Endodermal cell (in vitro differentiated cells): ENCODE data around the gene SPATS2. TPM values are rescaled to one million over a fixed set of nuclear protein-coding genes. Genes with fewer than 3 reads are reported as not detected.
"Not testable (repeated sequence)": the region's sequence is repeated elsewhere in the genome, so short reads cannot be mapped to it uniquely, and the experiment has no call there.

Experiments
- DNase-seq: peaks from one replicate; pipeline ENCODE4 v3.0.0-alpha.2; 2017
- H3K27ac ChIP-seq: 2 replicates; pipeline ENCODE4 v1.5.1; 2013; ENCODE audit warnings: mild to moderate bottlenecking, low read depth, low read length, moderate library complexity
- H3K27me3 ChIP-seq: 2 replicates; pipeline ENCODE4 v1.6.1; 2013; ENCODE audit warnings: mild to moderate bottlenecking, low read length, moderate library complexity; ENCODE audit not compliant: insufficient read depth, control insufficient read depth, poor library complexity, severe bottlenecking
- H3K36me3 ChIP-seq: 2 replicates; pipeline ENCODE4 v1.7.0; 2013; ENCODE audit warnings: mild to moderate bottlenecking, low read length, moderate library complexity; ENCODE audit not compliant: control insufficient read depth, insufficient read depth
- H3K4me1 ChIP-seq: one replicate; pipeline ENCODE4 v1.7.0; 2013; ENCODE audit warnings: low read length; ENCODE audit not compliant: control insufficient read depth, insufficient read depth
- H3K4me3 ChIP-seq: 2 replicates; pipeline ENCODE4 v1.5.1; 2013; ENCODE audit warnings: mild to moderate bottlenecking, low read length, moderate library complexity
- H3K9ac ChIP-seq: 2 replicates; pipeline ENCODE4 v1.6.1; 2013; ENCODE audit warnings: mild to moderate bottlenecking, low read length, moderate library complexity; ENCODE audit not compliant: poor library complexity, severe bottlenecking; ENCODE audit errors: extremely low read depth
- H3K9me3 ChIP-seq: 2 replicates; pipeline ENCODE4 v1.6.1; 2013; ENCODE audit warnings: mild to moderate bottlenecking, low read length, moderate library complexity; ENCODE audit not compliant: control insufficient read depth
- H3K27ac Mint-ChIP-seq: 2 replicates; pipeline ENCODE4 v1.8.0; 2020; ENCODE audit warnings: mixed read lengths
- H3K27me3 Mint-ChIP-seq: 2 replicates; pipeline ENCODE4 v1.8.0; 2021; ENCODE audit warnings: mild to moderate bottlenecking, mixed read lengths; ENCODE audit not compliant: insufficient read depth
- H3K36me3 Mint-ChIP-seq: 2 replicates; pipeline ENCODE4 v1.8.0; 2020; ENCODE audit warnings: low read depth, mixed read lengths
- H3K4me1 Mint-ChIP-seq: 2 replicates; pipeline ENCODE4 v1.8.0; 2020; ENCODE audit warnings: mixed read lengths
- H3K4me3 Mint-ChIP-seq: 2 replicates; pipeline ENCODE4 v1.8.0; 2020; ENCODE audit warnings: mild to moderate bottlenecking, moderate library complexity, mixed read lengths
- H3K9me3 Mint-ChIP-seq: 2 replicates; pipeline ENCODE4 v1.8.0; 2020; ENCODE audit warnings: mild to moderate bottlenecking, mixed read lengths
- WGBS, 2 experiments: methylation state at CpG; one replicate each; pipeline versions ENCODE4 v1.1.5 to v1.1.7; 2013; ENCODE audit warnings: missing lambda C conversion rate in 2 of 2, mixed read lengths in 1 of 2; ENCODE audit not compliant: insufficient coverage in 1 of 2, insufficient read length in 1 of 2; 5-methylcytosine and 5-hydroxymethylcytosine counted together
- total RNA-seq, 2 donors: library from RNA; stranded (reverse); fragmentation: NEBNext Ultra II Directional in 1 of 2; extraction: Animal tissue kit (Norgen Biotek cat#: 25700) in 1 of 2; gene quantifications; 2 replicates in 1 of 2; 3 replicates in 1 of 2; pipeline ENCODE4 v1.2.1, GENCODE V29; 2021
- TF ChIP-seq, protein P1 (sequence below): fragments of 200-600 bp; sonication (generic); conservative IDR thresholded peaks from 2 replicates; pipeline ENCODE4 v1.5.0; 2021; ENCODE audit warnings: antibody characterized with exemption, mild to moderate bottlenecking

Gene SPATS2
- total RNA-seq, 2 donors from 2014 or later: 50.2 to 64.8 TPM

DNA sequence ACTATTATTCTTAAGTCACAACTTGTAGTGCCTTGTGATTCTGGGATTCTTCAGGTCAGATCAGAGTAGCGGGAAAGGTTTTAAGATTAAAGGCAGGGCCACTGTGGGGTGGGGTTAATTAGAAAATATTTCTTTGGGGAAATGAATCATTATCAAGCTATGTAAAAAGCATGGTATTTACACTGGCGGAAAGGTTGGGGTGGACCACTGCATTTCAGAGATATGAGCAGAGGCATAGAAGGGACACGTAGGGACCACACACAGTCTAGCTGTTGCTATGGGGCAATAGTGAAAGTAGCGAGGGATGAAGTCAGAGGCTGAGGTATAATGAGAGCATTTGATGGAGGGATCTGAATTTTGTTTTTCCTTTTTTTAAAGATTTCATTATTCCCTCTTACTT, 139.9 kb downstream of the SPATS2 start:
- H3K9ac ChIP-seq: no peak overlapping the region
- TF ChIP-seq, protein P1, sequence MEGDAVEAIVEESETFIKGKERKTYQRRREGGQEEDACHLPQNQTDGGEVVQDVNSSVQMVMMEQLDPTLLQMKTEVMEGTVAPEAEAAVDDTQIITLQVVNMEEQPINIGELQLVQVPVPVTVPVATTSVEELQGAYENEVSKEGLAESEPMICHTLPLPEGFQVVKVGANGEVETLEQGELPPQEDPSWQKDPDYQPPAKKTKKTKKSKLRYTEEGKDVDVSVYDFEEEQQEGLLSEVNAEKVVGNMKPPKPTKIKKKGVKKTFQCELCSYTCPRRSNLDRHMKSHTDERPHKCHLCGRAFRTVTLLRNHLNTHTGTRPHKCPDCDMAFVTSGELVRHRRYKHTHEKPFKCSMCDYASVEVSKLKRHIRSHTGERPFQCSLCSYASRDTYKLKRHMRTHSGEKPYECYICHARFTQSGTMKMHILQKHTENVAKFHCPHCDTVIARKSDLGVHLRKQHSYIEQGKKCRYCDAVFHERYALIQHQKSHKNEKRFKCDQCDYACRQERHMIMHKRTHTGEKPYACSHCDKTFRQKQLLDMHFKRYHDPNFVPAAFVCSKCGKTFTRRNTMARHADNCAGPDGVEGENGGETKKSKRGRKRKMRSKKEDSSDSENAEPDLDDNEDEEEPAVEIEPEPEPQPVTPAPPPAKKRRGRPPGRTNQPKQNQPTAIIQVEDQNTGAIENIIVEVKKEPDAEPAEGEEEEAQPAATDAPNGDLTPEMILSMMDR: no peak
- Mint-ChIP-seq H3K27ac (no peak overlapping the region), H3K4me3 (no peak overlapping the region), H3K27me3 (no peaks in the 10 kb centered on the region), H3K4me1 (peaks cover 3% of the 10 kb centered on the region), H3K36me3 (peaks cover 41% of the 10 kb centered on the region), H3K9me3 (no peaks in the 10 kb centered on the region)
- H3K4me3 ChIP-seq: no peak overlapping the region
- H3K36me3 ChIP-seq: peaks cover 49% of the 10 kb centered on the region
- H3K9me3 ChIP-seq: peaks cover 7% of the 10 kb centered on the region
- no peaks in the 10 kb centered on the region for H3K27me3 ChIP-seq
- WGBS, 2 experiments: 94 to 95% methylated on average over 2 to 4 of the region's 4 CpGs
- no peaks in the 10 kb centered on the region for H3K4me1 ChIP-seq
- no peak overlapping the region for H3K27ac ChIP-seq
- no peak for DNase-seq

DNA sequence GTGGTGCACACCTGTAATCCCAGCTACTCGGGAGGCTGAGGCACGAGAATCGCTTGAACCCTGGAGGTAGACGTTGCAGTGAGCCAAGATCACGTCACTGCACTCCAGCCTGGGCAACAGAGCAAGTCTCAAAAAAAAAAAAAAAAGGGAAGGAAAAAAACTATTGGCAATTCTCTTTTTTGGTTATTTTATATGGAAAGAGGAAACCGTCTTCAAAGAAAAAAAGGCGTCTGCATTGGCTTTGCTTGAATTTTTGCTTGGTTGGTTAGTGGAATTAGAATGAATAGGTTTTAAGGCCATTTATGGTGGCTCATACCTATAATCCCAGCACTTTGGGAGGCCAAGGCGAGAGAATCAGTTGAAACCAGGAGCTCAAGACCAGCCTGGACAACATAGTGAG, 142.4 kb downstream of the SPATS2 start:
- H3K4me3 ChIP-seq, H3K4me3 Mint-ChIP-seq, H3K27me3 Mint-ChIP-seq, DNase-seq, H3K9ac ChIP-seq, H3K9me3 Mint-ChIP-seq, H3K4me1 ChIP-seq, H3K27ac Mint-ChIP-seq, H3K27me3 ChIP-seq, H3K9me3 ChIP-seq, H3K27ac ChIP-seq, H3K4me1 Mint-ChIP-seq: not testable (repeated sequence)
- WGBS, 2 experiments: 96 to 100% methylated on average over 7 to 8 of the region's 8 CpGs
- peaks cover 19% of the 10 kb centered on the region for H3K36me3 Mint-ChIP-seq
- peaks cover 46% of the 10 kb centered on the region for H3K36me3 ChIP-seq

DNA sequence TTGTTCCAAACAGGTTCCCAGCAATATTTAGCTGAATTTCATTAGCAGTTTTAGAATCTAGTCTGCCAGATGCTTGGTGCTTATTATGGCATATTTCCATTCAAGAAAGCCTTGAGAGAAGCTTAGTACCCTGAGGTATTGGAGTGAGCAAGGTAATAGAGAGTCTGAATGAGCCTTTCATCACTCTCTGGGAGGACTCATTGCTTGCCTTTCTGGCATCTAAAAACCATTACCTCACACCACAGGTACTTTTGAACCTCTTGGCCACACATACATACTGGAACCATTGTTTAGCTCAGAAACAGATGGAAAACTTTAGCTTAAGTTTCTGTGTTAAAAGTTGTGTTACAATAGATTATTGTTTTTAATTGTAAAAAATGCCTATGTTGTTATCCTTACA, 144.1 kb downstream of the SPATS2 start:
- TF ChIP-seq, protein P1: no peak
- no peaks in the 10 kb centered on the region for H3K4me1 Mint-ChIP-seq
- Histone ChIP-seq H3K9ac (no peak overlapping the region), H3K4me3 (no peak overlapping the region), H3K9me3 (no peaks in the 10 kb centered on the region), H3K36me3 (peaks cover 38% of the 10 kb centered on the region), H3K27me3 (no peaks in the 10 kb centered on the region), H3K4me1 (no peaks in the 10 kb centered on the region), H3K27ac (no peak overlapping the region)
- H3K4me3 Mint-ChIP-seq: no peak overlapping the region
- no peak for DNase-seq
- no peaks in the 10 kb centered on the region for H3K27me3 Mint-ChIP-seq
- H3K9me3 Mint-ChIP-seq: no peaks in the 10 kb centered on the region
- H3K27ac Mint-ChIP-seq: no peak overlapping the region
- peaks cover 16% of the 10 kb centered on the region for H3K36me3 Mint-ChIP-seq

DNA sequence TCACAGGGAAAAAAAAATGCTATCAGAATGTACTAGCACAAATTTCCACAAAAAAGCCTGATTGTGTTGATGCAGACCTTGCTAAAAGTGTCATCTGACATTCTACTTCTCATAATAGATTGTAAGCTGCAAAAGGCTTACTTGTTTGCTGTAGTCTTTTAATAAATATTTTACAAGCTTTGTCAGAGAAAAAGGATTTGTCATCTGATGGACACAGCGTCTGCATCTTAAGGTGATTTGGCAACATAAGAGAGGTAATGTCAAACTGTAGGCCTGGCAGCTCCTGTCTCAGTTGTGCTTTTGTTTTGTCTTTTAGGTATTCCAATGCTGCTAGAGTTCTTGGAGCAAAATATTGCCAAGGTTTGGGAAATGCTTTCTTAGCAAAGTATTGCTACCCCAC, 145.3 kb downstream of the SPATS2 start:
- no peaks in the 10 kb centered on the region for H3K27me3 ChIP-seq
- no peak overlapping the region for H3K27ac Mint-ChIP-seq
- H3K36me3 Mint-ChIP-seq: peaks cover 12% of the 10 kb centered on the region
- H3K27ac ChIP-seq: no peak overlapping the region
- H3K9me3 Mint-ChIP-seq: no peaks in the 10 kb centered on the region
- DNase-seq: no peak
- no peaks in the 10 kb centered on the region for H3K27me3 Mint-ChIP-seq
- H3K4me1 Mint-ChIP-seq: no peaks in the 10 kb centered on the region
- H3K9me3 ChIP-seq: no peaks in the 10 kb centered on the region
- peaks cover 29% of the 10 kb centered on the region for H3K36me3 ChIP-seq
- TF ChIP-seq, protein P1: no peak
- H3K4me1 ChIP-seq: no peaks in the 10 kb centered on the region
- WGBS, 2 experiments: 89 to 100% methylated on average over 1 of the region's 1 CpG
- H3K4me3 Mint-ChIP-seq: no peak overlapping the region
- H3K4me3 ChIP-seq: no peak overlapping the region
- no peak overlapping the region for H3K9ac ChIP-seq
